Esophagus squamous epithelium (tissue), 4 donors: ENCODE measurements around the gene MOB3B.
"Not testable (repeated sequence)": the region's sequence is repeated elsewhere in the genome, so short reads cannot be mapped to it uniquely, and the experiment has no call there.

Experiments used
- POLR2A ChIP-seq, 4 donors: fragments of 450-650 bp; IDR thresholded peaks; one replicate each; pipeline ENCODE4 v1.6.1; 2017; ENCODE audit warnings: antibody characterized with exemption in 4 of 4, mild to moderate bottlenecking in 4 of 4, moderate library complexity in 3 of 4
- TF ChIP-seq, protein P1 (sequence below), 6 experiments: fragments of 450-650 bp in 4 of 6; fragments of 200-600 bp in 2 of 6; sonication (generic) in 2 of 6; IDR thresholded peaks; one replicate each; pipeline ENCODE4 v1.5.1; 2016 to 2019; ENCODE audit warnings: antibody characterized with exemption in 6 of 6, mild to moderate bottlenecking in 4 of 6, moderate library complexity in 4 of 6

DNA sequence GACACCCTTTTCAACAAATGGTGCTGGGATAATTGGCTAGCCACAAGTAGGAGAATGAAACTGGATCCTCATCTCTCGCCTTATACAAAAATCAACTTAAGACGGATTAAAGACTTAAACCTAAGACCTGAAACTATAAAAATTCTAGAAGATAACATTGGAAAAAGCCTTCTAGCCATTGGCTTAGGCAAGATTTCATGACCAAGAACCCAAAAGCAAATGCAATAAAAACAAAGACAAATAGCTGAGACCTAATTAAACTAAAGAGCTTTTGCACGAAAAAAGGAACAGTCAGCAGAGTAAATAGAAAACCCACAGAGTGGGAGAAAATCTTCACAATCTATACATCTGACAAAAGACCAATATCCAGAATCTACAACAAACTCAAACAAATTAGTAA is 110.1 kb downstream of the MOB3B start:
- TF ChIP-seq, protein P1, sequence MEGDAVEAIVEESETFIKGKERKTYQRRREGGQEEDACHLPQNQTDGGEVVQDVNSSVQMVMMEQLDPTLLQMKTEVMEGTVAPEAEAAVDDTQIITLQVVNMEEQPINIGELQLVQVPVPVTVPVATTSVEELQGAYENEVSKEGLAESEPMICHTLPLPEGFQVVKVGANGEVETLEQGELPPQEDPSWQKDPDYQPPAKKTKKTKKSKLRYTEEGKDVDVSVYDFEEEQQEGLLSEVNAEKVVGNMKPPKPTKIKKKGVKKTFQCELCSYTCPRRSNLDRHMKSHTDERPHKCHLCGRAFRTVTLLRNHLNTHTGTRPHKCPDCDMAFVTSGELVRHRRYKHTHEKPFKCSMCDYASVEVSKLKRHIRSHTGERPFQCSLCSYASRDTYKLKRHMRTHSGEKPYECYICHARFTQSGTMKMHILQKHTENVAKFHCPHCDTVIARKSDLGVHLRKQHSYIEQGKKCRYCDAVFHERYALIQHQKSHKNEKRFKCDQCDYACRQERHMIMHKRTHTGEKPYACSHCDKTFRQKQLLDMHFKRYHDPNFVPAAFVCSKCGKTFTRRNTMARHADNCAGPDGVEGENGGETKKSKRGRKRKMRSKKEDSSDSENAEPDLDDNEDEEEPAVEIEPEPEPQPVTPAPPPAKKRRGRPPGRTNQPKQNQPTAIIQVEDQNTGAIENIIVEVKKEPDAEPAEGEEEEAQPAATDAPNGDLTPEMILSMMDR (IDR thresholded peaks at IDR 0.05), result not testable (repeated sequence)
- TF ChIP-seq POLR2A (IDR thresholded peaks at IDR 0.05), result not testable (repeated sequence)
